ENCODE measurements around the gene MRI1.

The MRI1 gene

DNA sequence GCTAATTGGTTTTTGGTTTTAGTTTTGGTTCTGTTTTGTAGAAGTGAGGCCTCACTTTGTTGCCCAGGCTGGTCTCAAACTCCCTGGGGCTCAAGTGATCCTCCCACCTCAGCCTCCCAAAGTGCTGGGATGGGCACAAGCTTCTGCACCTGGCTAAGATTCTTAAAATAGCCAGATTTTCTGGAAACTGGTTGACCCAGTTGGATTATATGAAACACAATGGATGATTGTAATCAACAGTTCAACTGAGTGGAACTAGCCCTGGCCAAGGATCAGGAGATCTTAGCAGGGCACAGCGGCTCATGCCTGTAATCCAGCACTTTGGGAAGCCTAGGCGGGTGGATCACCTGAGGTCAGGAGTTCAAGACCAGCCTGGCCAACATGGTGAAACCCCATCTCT, 29.6 kb upstream of the MRI1 start:
- H2AFZ ChIP-seq = no peak overlapping the region
- no peak overlapping the region for H3K4me2 ChIP-seq (ENCODE audit: low read length)
- peaks cover 6% of the 10 kb centered on the region for H3K4me1 ChIP-seq
- no peak overlapping the region for H3K4me3 ChIP-seq (ENCODE audit: low read depth, low read length)
- H3K79me2 ChIP-seq = no peaks in the 10 kb centered on the region
- H3K27ac ChIP-seq = no peak overlapping the region
- H3K36me3 ChIP-seq (ENCODE audit: control insufficient read depth, insufficient read depth, low read length) = no peaks in the 10 kb centered on the region
- H3K9me3 ChIP-seq (ENCODE audit: control insufficient read depth, low read length) = no peaks in the 10 kb centered on the region
- H3K27me3 ChIP-seq (ENCODE audit: control insufficient read depth, insufficient read depth, low read length) = no peaks in the 10 kb centered on the region
- TF ChIP-seq, protein P1, sequence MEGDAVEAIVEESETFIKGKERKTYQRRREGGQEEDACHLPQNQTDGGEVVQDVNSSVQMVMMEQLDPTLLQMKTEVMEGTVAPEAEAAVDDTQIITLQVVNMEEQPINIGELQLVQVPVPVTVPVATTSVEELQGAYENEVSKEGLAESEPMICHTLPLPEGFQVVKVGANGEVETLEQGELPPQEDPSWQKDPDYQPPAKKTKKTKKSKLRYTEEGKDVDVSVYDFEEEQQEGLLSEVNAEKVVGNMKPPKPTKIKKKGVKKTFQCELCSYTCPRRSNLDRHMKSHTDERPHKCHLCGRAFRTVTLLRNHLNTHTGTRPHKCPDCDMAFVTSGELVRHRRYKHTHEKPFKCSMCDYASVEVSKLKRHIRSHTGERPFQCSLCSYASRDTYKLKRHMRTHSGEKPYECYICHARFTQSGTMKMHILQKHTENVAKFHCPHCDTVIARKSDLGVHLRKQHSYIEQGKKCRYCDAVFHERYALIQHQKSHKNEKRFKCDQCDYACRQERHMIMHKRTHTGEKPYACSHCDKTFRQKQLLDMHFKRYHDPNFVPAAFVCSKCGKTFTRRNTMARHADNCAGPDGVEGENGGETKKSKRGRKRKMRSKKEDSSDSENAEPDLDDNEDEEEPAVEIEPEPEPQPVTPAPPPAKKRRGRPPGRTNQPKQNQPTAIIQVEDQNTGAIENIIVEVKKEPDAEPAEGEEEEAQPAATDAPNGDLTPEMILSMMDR (IDR thresholded peaks at IDR 0.05) = no peak
- no peak overlapping the region for H3K9ac ChIP-seq

DNA sequence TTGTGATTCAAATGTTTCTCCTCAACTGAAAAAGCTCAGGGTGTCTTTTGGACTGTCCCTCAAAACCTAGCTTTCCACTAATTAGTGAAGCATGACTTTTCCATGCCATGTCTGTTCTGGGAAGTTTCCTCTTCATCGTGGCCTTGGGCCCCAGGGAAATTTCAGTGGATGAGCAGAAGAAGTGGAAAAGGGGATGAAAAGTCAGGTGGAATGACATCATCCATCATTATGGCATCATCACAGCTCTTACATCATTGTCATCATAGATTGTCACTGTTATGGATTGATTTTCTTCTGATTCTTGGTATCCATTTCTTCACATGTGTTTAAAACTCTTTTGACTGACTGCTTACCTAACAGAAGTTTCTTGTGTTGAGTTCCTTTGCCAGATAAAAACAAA, 26.2 kb upstream of the MRI1 start:
- Histone ChIP-seq H3K4me1 (no peaks in the 10 kb centered on the region), H3K79me2 (no peaks in the 10 kb centered on the region), H3K9ac (no peak overlapping the region), H3K4me2 (ENCODE audit: low read length) (no peak overlapping the region), H3K36me3 (ENCODE audit: control insufficient read depth, insufficient read depth, low read length) (no peaks in the 10 kb centered on the region), H3K9me3 (ENCODE audit: control insufficient read depth, low read length) (no peaks in the 10 kb centered on the region), H3K27ac (no peak overlapping the region), H3K27me3 (ENCODE audit: control insufficient read depth, insufficient read depth, low read length) (no peaks in the 10 kb centered on the region), H2AFZ (no peak overlapping the region), H3K4me3 (ENCODE audit: low read depth, low read length) (no peak overlapping the region)
- TF ChIP-seq, protein P1 (IDR thresholded peaks at IDR 0.05) = no peak

DNA sequence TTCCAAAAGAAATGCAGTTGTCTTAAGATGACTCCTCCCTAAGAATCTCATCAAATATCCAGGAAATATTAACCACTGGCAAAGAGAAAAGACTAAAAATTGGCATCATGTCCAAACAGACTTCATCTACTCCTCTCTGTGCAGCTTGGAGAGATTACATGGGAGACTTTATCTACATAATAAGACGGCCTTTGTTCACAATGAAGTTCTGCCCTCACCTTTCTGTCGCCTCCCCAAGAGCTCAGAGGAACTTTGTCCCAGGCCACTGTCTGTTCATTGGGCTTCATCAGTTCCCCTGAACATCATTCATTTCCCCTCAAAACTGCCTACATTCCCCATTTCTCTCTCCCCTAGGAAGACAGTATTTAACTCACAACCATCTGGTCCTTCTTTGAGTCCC, 22.4 kb upstream of the MRI1 start:
- Histone ChIP-seq H3K4me1 (no peaks in the 10 kb centered on the region), H3K9ac (no peak overlapping the region), H3K4me3 (ENCODE audit: low read depth, low read length) (no peak overlapping the region), H2AFZ (no peak overlapping the region), H3K9me3 (ENCODE audit: control insufficient read depth, low read length) (no peaks in the 10 kb centered on the region), H3K4me2 (ENCODE audit: low read length) (no peak overlapping the region), H3K36me3 (ENCODE audit: control insufficient read depth, insufficient read depth, low read length) (no peaks in the 10 kb centered on the region), H3K79me2 (no peaks in the 10 kb centered on the region), H3K27ac (no peak overlapping the region), H3K27me3 (ENCODE audit: control insufficient read depth, insufficient read depth, low read length) (no peaks in the 10 kb centered on the region)
- TF ChIP-seq, protein P1 (IDR thresholded peaks at IDR 0.05) = no peak

DNA sequence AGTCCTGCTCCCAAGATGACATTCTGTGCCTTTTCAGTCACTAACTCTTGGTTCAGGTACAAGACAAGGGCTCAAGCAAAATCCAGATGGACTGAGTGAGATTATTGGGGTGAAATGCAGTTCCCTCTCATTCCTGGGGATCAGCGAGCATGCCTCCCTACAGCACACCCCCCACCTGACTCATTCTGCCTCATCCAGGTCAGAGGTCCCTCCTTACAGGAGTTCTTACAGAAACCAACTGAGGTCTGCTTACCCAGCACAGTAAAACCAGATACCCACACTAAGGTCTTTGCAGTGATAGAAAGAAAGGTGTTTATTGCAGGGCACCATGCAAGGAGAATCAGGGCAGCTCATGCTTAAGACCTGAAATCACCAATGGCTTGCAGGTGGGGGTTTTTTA, 21.6 kb upstream of the MRI1 start:
- H3K9ac ChIP-seq = no peak overlapping the region
- H2AFZ ChIP-seq = no peak overlapping the region
- no peaks in the 10 kb centered on the region for H3K4me1 ChIP-seq
- no peaks in the 10 kb centered on the region for H3K27me3 ChIP-seq (ENCODE audit: control insufficient read depth, insufficient read depth, low read length)
- no peak overlapping the region for H3K4me2 ChIP-seq (ENCODE audit: low read length)
- no peaks in the 10 kb centered on the region for H3K9me3 ChIP-seq (ENCODE audit: control insufficient read depth, low read length)
- TF ChIP-seq, protein P1 (IDR thresholded peaks at IDR 0.05) = no peak
- no peak overlapping the region for H3K27ac ChIP-seq
- H3K36me3 ChIP-seq (ENCODE audit: control insufficient read depth, insufficient read depth, low read length) = no peaks in the 10 kb centered on the region
- no peaks in the 10 kb centered on the region for H3K79me2 ChIP-seq
- no peak overlapping the region for H3K4me3 ChIP-seq (ENCODE audit: low read depth, low read length)

DNA sequence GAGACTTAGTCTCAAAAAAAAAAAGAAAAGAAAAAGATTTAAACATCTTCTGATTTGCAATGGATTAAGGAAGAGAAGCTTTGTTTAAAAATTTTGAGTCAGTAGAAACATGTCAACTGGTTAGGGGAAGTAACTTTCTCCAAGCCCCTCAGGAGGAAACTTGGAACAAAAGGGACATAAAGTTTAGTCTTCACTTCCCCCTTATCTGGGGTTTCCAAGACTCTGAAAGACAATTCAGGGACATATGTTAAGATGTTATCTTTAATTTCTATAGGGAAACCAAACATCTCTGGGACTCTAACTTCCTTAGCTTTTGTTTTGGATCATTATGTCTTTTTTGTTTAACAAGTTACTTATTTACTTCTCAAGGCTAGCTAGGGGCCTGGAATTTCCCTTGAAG, 20.1 kb upstream of the MRI1 start:
- H3K27ac ChIP-seq = no peak overlapping the region
- H3K79me2 ChIP-seq = peaks cover 3% of the 10 kb centered on the region

More for the DNA sequence above, 20.1 kb upstream of the MRI1 start:
- H2AFZ ChIP-seq = no peak overlapping the region
- H3K36me3 ChIP-seq (ENCODE audit: control insufficient read depth, insufficient read depth, low read length) = no peaks in the 10 kb centered on the region
- H3K9me3 ChIP-seq (ENCODE audit: control insufficient read depth, low read length) = no peaks in the 10 kb centered on the region
- no peak overlapping the region for H3K9ac ChIP-seq
- H3K4me3 ChIP-seq (ENCODE audit: low read depth, low read length) = no peak overlapping the region
- no peaks in the 10 kb centered on the region for H3K27me3 ChIP-seq (ENCODE audit: control insufficient read depth, insufficient read depth, low read length)
- H3K4me1 ChIP-seq = no peaks in the 10 kb centered on the region
- H3K4me2 ChIP-seq (ENCODE audit: low read length) = no peak overlapping the region
- TF ChIP-seq, protein P1 (IDR thresholded peaks at IDR 0.05) = no peak
